GM23248 (cell line): ENCODE data around the gene SLC25A21. TPM values are rescaled to one million over a fixed set of nuclear protein-coding genes. Genes with fewer than 3 reads are reported as not detected.

Experiments
- DNase-seq: peaks from one replicate; pipeline ENCODE4 v3.0.0-alpha.2; 2015
- H2AFZ ChIP-seq: fragments of 200-600 bp; sonication (generic); 2 replicates; pipeline ENCODE4 v1.6.1; 2016; ENCODE audit warnings: antibody characterized with exemption
- H3F3A ChIP-seq: fragments of 200-600 bp; sonication (generic); 2 replicates; pipeline ENCODE4 v1.6.1; 2016; ENCODE audit warnings: mild to moderate bottlenecking, antibody characterized with exemption, mixed run types; ENCODE audit not compliant: insufficient read depth
- H3K27ac ChIP-seq: fragments of 200-600 bp; sonication (generic); 2 replicates; pipeline ENCODE4 v1.5.1; 2016; ENCODE audit warnings: mild to moderate bottlenecking
- H3K27me3 ChIP-seq: fragments of 200-600 bp; sonication (generic); replicated peaks from 2 replicates; pipeline ENCODE4 v1.6.1; 2016; ENCODE audit warnings: mild to moderate bottlenecking; ENCODE audit not compliant: insufficient read depth
- H3K36me3 ChIP-seq: fragments of 200-600 bp; sonication (generic); 2 replicates; pipeline ENCODE4 v1.6.1; 2016; ENCODE audit warnings: low read depth, mild to moderate bottlenecking
- H3K4me1 ChIP-seq: fragments of 200-600 bp; sonication (generic); 2 replicates; pipeline ENCODE4 v1.6.1; 2016; ENCODE audit warnings: mild to moderate bottlenecking; ENCODE audit not compliant: insufficient read depth
- H3K4me2 ChIP-seq: fragments of 200-600 bp; sonication (generic); one replicate; pipeline ENCODE4 v1.6.1; 2016; ENCODE audit warnings: mild to moderate bottlenecking; ENCODE audit not compliant: unreplicated experiment
- H3K4me3 ChIP-seq: fragments of 200-600 bp; sonication (generic); 2 replicates; pipeline ENCODE4 v1.5.1; 2016; ENCODE audit warnings: mild to moderate bottlenecking
- H3K79me2 ChIP-seq: fragments of 200-600 bp; sonication (generic); 2 replicates; pipeline ENCODE4 v1.6.1; 2016; ENCODE audit warnings: mild to moderate bottlenecking; ENCODE audit not compliant: insufficient read depth
- H3K9ac ChIP-seq: fragments of 200-600 bp; sonication (generic); 2 replicates; pipeline ENCODE4 v1.6.1; 2016; ENCODE audit warnings: mild to moderate bottlenecking
- H3K9me2 ChIP-seq: fragments of 200-600 bp; sonication (generic); 2 replicates; pipeline ENCODE4 v1.6.1; 2016; ENCODE audit warnings: mixed run types, mild to moderate bottlenecking, moderate library complexity; ENCODE audit not compliant: insufficient read depth
- H3K9me3 ChIP-seq: fragments of 200-600 bp; sonication (generic); one replicate; pipeline ENCODE4 v1.6.1; 2017; ENCODE audit warnings: low read depth
- H4K20me1 ChIP-seq: fragments of 200-600 bp; sonication (generic); 2 replicates; pipeline ENCODE4 v1.6.0; 2016; ENCODE audit not compliant: insufficient read depth
- EZH2 ChIP-seq: fragments of 200-600 bp; sonication (generic); IDR thresholded peaks from 2 replicates; pipeline ENCODE4 v1.6.1; 2018; ENCODE audit warnings: antibody characterized with exemption, mild to moderate bottlenecking; ENCODE audit not compliant: insufficient read depth, poor library complexity, severe bottlenecking
- EZH2phosphoT487 ChIP-seq: fragments of 200-600 bp; sonication (generic); IDR thresholded peaks from 2 replicates; pipeline ENCODE4 v1.6.1; 2018; ENCODE audit warnings: antibody characterized with exemption, moderate library complexity, mild to moderate bottlenecking, low read depth; ENCODE audit not compliant: insufficient read depth
- WGBS, 2 experiments: methylation state at CpG; one replicate each; pipeline ENCODE4 v1.1.6; 2015 to 2017; ENCODE audit warnings: low lambda C conversion rate in 2 of 2, low coverage in 1 of 2; ENCODE audit errors: missing lambda C conversion rate in 2 of 2; 5-methylcytosine and 5-hydroxymethylcytosine counted together
- in situ Hi-C: fragments of 300-500 bp; cut with MboI; formaldehyde crosslinking; loops from 2 replicates; pipeline ENCODE4 v1.15.0; 2020
- polyA plus RNA-seq: library from polyadenylated mRNA; unstranded; fragments of >200 nt; fragmentation: Nextera tagmentation; extraction: Ambion mirVana; gene quantifications from 2 replicates; pipeline ENCODE4 v1.2.1, GENCODE V29; 2016
- total RNA-seq: library from RNA; depleted of rRNA; stranded (reverse); fragments of >200 nt; shearing (Covaris generic); gene quantifications from 2 replicates; pipeline ENCODE4 v1.2.3, GENCODE V29; 2014

The SLC25A21 gene
- total and polyA plus RNA-seq, 2 experiments from 2014 or later, result 0.26 TPM; not detected in 1

DNA sequence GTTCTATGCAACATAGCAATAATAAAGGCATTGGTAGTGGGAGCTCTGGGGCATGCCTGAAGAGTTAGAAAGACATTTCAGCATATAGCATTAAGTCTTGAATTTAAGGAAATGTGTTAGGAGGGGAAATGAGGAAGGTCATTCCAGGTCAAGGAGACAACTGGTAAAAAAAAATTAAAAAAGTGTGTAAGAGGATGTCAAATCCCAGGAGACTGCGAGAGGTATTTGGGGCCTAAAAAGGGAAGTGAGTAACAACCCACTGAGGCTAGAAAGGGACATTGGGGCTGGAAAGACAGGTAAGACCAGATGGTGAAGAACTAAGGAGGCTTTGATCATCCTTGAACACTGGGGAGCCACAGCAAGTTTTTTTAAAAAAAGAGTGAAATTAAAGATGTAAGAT is 152.9 kb downstream of the SLC25A21 start:
- H3K9me2 ChIP-seq, result no peaks in the 10 kb centered on the region

DNA sequence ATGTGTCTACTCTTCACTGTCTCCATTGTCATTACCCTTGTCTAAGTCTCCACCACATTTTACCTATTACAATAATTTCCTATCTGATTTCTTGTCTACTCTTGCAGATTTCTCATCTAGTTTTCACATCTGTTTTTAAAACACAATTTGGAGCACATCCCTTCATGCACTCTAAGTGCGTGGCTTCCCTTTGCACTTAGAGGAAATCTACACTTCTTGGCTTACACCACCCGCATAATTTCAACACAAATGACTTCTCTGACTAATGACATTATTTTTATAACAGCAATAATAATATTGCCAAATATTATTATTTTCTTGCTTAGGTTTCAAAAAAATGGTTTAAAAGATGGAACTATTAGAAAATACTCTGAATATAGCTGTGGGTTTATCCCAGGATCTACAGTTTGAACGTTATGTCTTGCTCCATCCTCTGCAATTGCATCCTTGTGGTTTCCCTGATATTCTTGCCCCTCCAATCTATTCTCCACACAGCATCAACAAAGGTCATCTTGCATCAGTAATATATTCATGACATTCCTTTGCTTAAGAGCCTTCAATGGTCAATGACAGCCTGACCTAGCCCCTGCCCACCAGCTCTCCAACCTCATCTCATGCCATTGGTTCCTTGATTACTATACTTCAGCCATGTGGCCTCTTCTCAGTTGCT is 153.7 kb downstream of the SLC25A21 start:
- Histone ChIP-seq H3K9me3 (no peaks in the 10 kb centered on the region), H3K4me1 (no peaks in the 10 kb centered on the region), H3K4me3 (no peak overlapping the region), H3K79me2 (no peaks in the 10 kb centered on the region), H3F3A (no peaks in the 10 kb centered on the region), H3K27ac (no peak overlapping the region), H2AFZ (no peak overlapping the region), H3K36me3 (no peaks in the 10 kb centered on the region), H3K9me2 (no peaks in the 10 kb centered on the region), H3K4me2 (no peak overlapping the region), H4K20me1 (no peaks in the 10 kb centered on the region), H3K9ac (no peak overlapping the region), H3K27me3 (no peaks in the 10 kb centered on the region)
- no peak for DNase-seq
- no peak for TF ChIP-seq EZH2phosphoT487
- TF ChIP-seq EZH2, result no peak
- 36 to 40% methylated on average over 3 of the region's 3 CpGs for WGBS, 2 experiments
- in situ Hi-C loops, result no loop called here

More for the DNA sequence above, 152.9 kb downstream of the SLC25A21 start:
- TF ChIP-seq EZH2 (no peak), EZH2phosphoT487 (no peak)
- Histone ChIP-seq H2AFZ (no peak overlapping the region), H4K20me1 (no peaks in the 10 kb centered on the region), H3K9me3 (no peaks in the 10 kb centered on the region), H3K4me3 (no peak overlapping the region), H3K36me3 (no peaks in the 10 kb centered on the region), H3K4me1 (no peaks in the 10 kb centered on the region), H3K4me2 (no peak overlapping the region), H3K27me3 (no peaks in the 10 kb centered on the region), H3K27ac (no peak overlapping the region), H3K79me2 (no peaks in the 10 kb centered on the region), H3K9ac (no peak overlapping the region), H3F3A (no peaks in the 10 kb centered on the region)
- in situ Hi-C loops, result no loop called here
- 97 to 100% methylated on average over 1 of the region's 1 CpG for WGBS, 2 experiments
- no peak for DNase-seq

DNA sequence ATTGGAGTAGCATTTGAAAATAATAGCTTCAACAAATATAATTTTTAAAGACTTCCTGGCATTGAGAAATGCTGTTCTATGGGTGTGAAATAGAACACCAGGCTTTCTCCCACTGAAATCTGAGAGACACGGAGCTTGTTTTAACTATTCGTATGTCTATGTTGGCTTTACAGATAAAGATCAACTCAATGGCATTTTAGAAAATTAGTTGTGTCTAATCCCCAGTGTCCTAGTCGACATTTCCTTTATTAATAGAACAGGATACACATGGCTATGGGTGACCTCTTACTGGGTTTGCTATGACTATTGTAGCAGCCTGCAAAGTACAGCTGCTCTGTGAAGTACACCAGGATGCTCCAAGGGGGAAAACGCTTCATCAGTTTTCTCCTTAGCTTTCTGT is 159.3 kb downstream of the SLC25A21 start:
- in situ Hi-C loops, result no loop called here
- H3K9me2 ChIP-seq, result no peaks in the 10 kb centered on the region; the same call in 1 of the 2 replicates
- H2AFZ ChIP-seq, result no peak overlapping the region
- H4K20me1 ChIP-seq, result no peaks in the 10 kb centered on the region
- WGBS, 2 experiments, result 56 to 60% methylated on average over 4 of the region's 4 CpGs
- H3K4me3 ChIP-seq, result no peak overlapping the region
- no peaks in the 10 kb centered on the region for H3K79me2 ChIP-seq
- no peaks in the 10 kb centered on the region for H3K9me3 ChIP-seq
- H3K4me1 ChIP-seq, result no peaks in the 10 kb centered on the region
- H3K27me3 ChIP-seq, result no peaks in the 10 kb centered on the region; the same call in 1 of the 2 replicates
- H3K27ac ChIP-seq, result no peak overlapping the region
- no peak overlapping the region for H3K9ac ChIP-seq
- H3K4me2 ChIP-seq, result no peak overlapping the region
- H3F3A ChIP-seq, result no peaks in the 10 kb centered on the region
- H3K36me3 ChIP-seq, result no peaks in the 10 kb centered on the region
- DNase-seq, result no peak
- TF ChIP-seq EZH2phosphoT487, result no peak

DNA sequence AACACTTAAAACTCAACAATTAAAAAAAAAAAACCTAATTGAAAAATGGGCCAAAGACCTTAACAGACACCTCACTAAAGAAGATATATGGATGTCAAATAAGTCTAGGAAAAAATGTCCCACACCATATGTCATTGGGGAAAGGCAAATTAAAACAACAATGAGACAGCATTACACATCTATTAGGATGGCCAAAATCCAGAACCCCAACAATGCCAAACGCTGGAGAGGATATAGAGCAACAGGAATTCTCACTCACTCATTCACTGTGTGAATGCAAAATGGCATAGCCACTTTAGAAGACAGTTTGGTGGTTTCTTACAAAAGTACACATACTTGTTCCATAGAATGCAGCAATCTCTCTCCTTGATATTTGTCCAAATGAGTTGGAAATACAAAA is 173.7 kb downstream of the SLC25A21 start:
- Histone ChIP-seq H4K20me1 (no peaks in the 10 kb centered on the region), H3K9ac (no peak overlapping the region), H3K27ac (no peak overlapping the region), H3K36me3 (no peaks in the 10 kb centered on the region), H3K4me3 (no peak overlapping the region), H3K27me3 (no peaks in the 10 kb centered on the region), H3F3A (0 out of 2 replicates have a peak, but pooled peaks cover 9% of the 10 kb centered on the region), H3K4me1 (peaks cover 31% of the 10 kb centered on the region), H2AFZ (no peak overlapping the region), H3K9me3 (no peaks in the 10 kb centered on the region), H3K4me2 (no peak overlapping the region), H3K79me2 (no peaks in the 10 kb centered on the region), H3K9me2 (no peaks in the 10 kb centered on the region)
- in situ Hi-C loops, result no loop called here
- peak; percentile 39 for DNase-seq
- TF ChIP-seq EZH2 (no peak), EZH2phosphoT487 (no peak)
- WGBS, 2 experiments, result 23 to 42% methylated on average over 1 of the region's 1 CpG
